GM18526 (cell line): ENCODE data around the gene FREM1.

ENCODE experiments used
- POLR2A ChIP-seq: IDR thresholded peaks from 3 replicates; pipeline ENCODE4 v1.6.1; 2011; ENCODE audit not compliant: insufficient read length; ENCODE audit errors: extremely low read depth

The FREM1 gene

DNA sequence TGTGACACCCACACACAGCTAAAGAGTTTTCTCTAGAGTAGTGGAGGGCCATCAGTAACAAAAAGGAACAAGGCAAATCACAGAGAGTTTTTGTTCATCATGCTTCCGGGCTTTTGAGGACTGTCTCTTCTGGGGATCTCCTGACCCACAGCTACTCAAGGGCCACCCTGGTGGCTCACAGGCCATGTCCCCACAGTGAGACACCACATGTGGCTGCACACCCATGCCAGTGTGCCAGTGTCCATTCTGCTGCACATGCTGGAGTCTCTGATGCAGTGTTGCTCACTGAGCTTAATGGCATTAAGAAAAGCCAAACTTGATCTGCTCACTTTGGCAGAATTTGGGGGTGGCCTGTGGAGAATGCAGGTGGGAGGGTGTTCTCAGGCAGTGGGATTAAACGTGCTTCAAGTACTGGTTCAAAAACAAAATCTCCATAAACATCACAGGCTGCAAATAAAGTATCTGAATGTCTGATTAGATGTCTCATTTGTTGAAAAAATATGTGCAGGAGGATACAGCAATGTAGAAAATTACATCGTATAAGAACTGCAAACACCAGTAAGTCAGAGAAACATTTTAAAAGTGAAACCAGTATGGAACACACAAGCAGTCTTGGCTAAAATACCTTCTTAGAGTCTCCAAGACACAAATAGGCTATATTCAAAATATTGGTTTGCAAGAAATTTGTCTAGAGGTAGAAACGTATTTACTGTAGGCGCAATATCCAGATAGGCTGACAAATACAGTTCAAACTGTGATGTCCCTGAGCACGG lies 11.0 kb downstream of the FREM1 start:
- TF ChIP-seq POLR2A: no peak

DNA sequence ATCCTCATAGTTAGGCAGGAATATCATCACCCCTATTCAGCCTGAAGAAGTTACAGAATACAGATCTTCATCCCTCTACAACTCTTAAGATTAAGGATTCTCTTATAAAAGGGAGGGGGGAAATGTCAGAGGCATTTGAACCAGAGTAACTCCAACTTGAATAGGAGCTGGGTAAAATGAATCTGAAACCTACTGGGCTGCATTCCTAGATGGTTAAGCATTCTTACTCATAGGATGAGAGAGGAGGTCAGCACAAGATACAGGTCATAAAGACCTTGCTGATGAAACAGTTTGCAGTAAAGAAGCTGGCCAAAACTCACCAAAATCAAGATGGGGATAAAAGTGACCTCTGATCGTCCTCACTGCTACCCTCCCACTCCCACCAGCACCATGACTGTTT lies 14.4 kb downstream of the FREM1 start:
- TF ChIP-seq POLR2A: no peak

DNA sequence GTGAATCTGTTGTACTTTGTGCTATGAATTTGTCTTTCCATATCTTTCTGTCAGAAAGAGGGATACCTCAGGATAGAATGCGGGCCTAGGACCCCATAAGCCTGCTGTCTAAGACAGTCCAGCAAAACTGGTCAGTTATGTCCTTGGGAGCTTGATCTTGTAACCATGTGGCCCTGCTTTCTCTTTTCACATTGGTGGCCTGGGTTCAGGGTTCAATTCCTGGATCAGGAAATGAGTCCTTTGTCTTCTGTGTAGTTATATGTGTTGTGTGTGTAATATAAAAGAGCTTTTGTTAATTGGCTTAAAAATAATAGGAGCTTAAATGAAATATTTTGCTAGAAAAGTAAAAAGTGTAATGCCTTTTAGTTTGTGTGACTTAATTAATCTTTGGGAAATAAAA lies 16.9 kb downstream of the FREM1 start:
- TF ChIP-seq POLR2A: no peak

DNA sequence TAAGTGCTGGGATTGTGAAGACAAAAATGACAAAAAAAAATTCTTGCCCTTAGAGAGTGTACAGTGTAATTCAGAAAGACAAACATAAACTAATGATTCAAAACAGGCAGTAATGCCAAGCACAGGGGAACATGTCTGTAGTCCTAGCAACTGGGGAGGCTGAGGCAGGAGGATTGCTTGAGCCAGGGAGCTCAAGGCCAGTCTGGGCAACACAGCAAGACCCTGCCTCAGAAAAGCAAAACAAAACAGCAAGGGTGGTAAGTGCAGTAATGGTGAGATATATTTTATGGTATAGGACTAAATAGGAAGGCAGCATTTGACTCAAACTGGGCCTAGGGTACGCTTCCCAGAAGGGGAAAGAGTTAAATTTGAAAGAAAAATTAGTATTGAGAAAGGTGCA lies 18.9 kb downstream of the FREM1 start:
- TF ChIP-seq POLR2A: no peak

DNA sequence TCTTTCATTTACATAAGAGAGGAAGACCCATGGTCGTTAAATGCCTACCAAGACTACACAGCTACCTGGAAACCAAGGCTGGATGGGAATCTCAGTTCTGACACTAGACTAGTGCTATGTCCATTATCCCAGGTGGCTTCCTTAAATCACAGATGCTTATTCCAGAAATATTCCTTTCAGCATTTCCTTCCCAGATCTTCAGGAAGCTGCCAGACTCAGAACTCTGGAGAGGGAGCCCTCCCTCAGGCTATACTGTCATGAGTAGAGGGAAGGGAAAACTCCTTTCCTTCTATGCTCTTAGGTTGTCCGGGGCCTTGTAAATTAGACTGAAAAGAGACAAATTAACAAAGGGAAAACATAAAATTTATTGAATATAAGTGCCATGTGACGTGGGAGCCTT lies 20.8 kb downstream of the FREM1 start:
- TF ChIP-seq POLR2A: no peak

DNA sequence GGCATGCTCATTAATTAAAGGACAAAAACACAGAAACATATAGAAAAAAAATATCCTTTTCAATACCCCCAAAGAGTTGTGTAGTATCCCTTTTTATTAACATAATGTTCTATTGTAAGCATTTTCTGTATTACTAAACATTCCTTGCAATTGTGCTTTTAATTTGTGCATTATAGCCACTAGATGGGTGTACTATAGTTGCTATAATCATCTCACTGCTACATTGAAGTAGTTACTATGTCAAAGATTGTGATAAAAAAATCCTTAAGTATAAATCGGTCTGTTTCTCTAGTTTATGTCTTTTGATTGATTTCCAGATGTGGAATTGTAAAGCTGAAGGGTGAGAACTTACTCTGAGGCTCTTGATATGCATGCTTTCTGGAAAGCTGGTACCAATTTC lies 21.4 kb downstream of the FREM1 start:
- no peak for TF ChIP-seq POLR2A

DNA sequence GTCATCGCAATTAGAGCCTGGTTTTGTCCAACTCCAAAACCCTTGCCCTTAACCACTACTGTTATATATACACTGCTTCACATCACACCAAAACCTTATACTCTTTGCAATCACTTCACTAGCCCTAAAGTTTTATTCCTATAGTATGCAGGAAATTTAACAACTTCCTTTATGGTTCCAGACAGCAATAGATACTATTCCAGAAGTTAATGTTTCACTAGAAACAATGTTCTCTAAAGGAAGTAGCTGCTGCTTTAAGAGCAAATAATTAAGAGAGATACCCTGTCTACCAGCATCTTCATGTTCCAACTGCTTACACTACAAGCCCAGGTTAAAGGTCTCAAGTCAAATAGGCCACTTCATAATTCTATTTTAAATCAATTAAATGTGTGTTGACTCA lies 22.0 kb downstream of the FREM1 start:
- TF ChIP-seq POLR2A: no peak

DNA sequence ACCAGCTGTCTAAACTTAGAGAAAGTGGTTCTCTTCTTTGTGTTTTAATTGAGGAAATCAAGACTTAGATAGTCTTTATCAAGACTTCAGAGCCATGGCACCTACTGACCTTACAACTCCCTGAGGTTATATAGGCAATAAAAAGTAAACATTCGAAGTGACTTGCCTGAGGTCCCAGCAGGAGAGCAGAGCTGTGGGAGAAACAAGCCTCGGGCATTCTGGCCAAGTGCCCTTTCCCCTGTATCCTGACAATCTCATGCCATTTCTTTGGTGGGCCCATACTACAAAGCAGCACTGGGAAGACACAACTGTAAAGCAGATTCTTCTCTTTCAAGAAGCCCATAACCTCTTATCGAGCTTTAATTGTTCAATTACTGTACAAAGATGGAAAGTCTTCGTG lies 23.1 kb downstream of the FREM1 start:
- no peak for TF ChIP-seq POLR2A

DNA sequence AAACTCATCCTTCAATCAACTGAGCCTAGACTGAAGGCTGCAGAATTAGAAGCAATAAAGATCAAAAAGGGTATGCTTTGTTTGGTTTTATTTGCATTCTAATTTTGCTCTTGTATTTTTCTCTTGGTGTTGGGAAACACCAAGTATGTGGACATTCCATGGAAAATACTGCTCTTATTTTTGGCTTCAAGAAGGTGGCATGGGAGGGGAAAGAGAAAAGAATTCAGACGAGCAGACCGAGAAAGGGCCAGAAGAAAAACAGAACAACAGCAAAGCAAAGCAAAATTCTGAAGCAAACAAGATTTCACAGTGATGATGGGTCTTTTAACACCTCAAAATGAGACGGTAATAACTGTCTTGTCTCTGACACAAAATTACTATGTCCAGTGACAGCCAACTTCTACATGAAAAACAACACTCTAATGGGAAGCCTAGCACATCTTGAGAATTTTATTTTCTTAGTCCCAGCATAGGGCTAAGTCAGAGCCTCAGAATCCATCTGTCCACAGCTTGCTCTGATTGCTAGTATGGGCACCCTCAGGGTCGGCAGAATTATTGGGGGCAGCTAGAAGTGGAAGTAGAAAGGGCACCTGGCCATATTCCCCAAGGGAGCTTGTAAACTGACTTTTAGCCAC lies 26.8 kb downstream of the FREM1 start:
- no peak for TF ChIP-seq POLR2A

DNA sequence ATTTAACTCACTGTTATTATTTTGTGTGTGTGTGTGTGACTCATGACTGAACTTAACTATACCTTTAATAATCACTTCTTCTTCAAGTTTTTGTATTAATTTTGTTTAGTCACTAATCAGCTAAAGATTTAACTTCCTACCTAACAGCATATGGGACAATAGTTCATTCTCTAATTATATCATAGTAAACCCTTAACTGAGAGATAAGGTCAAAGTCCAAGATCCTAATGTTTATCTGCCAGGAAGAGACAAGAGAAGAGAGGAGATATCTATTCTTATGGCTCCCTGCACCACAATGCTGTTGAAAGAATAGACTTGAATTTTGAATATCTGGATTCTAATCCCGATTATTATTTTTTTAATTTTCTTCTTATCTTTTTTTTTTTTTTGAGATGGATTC lies 28.1 kb downstream of the FREM1 start:
- no peak for TF ChIP-seq POLR2A

DNA sequence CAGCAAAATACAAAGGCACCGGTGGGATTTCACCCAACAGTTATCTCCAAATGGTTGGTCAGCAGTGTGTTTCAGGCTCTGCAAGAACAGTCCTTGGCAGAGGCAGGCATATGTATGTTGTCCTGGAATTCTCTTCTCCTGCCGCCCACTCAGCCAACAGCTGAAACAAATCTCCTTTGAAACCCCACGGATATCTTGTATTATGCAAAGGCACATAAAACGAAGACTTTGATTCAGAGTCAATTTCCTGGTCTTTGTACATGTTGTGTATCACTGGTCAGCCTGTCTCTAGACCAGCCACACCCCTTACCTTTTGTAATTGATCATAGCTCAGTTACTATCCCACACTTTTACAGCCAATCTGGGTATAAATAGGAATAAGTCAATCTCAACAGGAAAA lies 29.2 kb downstream of the FREM1 start:
- TF ChIP-seq POLR2A: no peak

DNA sequence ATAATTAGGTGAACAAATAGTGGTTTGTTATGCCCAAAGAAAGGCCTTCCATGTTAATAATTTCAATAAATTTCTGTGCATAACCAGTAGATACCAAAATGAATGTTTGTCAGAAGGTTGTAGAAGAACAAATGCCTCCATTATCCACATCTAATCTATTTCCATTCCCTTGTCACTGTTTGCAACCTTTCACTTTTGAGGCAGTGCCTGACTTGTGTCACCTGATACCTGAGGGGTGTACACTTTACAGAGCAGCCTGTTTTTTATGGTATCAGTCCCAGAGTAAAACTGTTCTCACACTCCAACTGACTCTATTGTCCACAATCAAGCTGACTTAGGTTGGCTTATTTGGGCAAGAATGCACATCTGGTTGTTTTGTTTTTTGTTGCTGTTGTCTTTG lies 40.1 kb downstream of the FREM1 start:
- no peak for TF ChIP-seq POLR2A

DNA sequence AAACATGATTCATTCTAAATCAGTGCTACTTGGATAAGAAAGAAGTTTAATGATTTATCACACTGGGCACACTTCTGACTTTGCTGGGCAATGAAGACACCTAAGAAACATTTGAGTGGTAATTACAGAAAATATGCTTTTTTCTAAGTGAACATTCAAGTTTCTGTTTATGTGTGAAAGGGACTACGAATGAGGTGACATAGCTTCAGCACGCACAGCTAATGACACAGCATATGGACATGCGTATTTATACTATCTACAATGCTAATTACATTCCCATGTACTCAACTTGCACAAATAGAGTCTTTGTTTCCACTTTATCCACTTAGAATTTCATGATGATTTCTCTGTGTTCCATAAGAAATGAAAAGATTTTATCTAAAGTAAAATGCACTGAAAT lies 40.6 kb downstream of the FREM1 start:
- TF ChIP-seq POLR2A: no peak

DNA sequence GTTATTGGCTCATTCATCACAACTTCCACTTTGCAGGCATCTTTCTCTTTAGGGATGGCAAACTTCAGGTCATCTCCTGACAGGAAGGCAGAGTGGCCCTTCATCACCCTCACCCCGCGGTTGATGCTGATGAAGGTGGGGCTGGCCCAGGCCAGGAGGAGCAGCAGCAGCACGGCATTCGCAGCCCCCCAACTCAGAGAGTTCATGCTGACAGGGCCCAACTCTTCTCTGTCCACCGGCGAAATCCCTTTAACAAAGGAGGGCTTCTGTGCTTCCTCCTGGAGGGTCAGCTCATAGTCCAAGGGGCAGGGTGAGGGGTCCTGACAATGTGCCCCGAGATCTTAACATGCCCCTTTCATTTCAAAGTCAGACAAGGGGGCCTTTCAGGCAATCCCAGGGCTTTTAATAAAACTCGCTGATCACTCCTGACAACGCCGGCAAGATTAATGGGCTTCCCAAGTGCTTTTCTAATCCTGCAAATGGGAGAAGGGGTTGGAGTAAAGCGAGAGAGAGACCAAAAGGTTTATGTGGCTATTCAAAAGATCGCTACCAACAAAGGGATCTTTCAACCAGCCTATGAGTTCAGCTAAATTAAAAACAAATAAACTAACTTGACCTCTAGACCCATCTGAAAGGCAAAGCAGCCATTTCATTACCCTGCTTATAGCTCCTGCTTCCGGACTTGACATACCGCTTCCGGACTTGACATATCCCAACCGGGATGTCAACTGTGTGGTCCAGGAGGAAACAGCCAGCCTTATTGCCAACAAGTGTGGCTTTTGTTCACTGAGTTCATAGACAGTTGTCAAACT lies 41.2 kb downstream of the FREM1 start:
- TF ChIP-seq POLR2A: no peak

DNA sequence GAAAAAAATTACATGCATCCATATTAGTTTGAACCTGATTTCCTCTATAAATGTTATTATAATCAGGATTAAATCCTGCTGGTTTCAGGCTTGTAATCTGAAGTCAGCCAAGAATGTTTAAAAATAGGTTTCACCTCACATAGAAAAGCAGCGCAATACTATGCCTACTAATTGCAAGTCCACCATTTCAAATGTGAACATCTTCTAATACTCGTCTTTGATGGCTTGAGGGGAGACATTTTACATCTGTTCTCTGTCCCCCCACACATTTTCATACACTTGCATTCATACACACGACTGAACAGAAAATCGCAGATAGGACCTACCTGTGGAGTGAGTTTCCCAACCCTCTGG lies 41.8 kb downstream of the FREM1 start:
- no peak for TF ChIP-seq POLR2A

DNA sequence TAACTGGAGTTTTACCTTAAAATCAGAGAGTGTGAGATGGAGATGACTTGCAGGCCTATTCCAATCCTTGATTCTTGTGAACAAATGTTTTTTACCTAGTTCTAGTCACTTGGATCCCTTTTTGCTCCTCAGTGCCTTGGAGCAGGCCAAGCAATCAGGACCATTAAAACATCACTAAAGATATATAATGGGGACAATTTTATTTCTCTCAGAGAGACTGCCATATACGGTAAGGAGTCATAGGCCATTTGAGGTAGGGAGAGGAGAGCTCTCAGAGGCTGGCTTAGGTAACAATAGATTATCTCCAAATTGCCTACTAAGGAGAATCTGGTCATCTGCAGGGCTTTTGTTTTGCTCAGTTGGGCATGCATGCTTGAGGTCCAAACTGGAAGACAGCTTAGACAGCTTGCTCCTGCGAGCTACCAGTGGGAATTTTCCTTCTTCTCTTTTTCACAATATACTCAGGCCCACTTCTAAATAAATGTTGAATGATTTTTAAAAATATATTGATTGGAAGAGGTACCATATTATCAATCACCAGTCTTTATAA lies 44.0 kb downstream of the FREM1 start:
- no peak for TF ChIP-seq POLR2A

DNA sequence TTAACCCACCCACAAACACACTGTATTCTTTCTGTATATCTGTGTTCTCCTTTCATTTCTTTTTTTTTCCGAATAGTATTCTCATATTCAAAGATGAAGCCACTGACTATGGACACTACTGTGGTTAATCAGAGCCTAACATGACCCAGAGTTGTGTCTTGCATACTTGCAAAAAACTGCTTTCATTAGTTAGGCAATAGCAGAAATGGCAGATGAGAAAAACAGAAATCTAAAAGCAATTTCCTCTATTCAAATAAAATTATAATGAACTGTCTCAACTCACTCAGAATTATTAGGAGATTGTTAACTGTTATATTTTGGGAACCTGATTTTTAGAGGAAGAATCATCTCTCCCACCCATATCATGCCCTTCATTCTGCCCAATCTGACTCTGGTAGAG lies 45.9 kb downstream of the FREM1 start:
- no peak for TF ChIP-seq POLR2A

DNA sequence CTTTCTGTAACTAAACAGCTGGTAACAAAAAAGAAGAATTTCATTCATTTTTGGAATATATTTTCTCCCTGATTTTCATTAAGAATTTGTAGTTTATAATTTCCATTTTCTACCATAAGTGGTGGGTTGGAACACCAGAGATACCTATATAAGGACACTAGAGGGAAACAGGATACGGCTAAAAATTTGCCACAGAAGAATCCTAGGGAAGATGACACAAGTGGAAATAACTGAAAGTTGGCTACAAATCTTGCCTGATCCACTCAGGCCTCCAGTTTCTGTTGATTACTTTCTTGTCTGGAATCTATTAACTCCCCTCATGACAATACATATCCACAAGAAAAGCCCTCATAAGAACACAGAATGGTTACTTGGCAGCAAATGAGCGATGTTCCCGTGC lies 46.8 kb downstream of the FREM1 start:
- no peak for TF ChIP-seq POLR2A
